Lower leg skin (tissue), 4 donors: ENCODE results near the gene DGUOK. TPM values are rescaled to one million over a fixed set of nuclear protein-coding genes. Genes with fewer than 3 reads are reported as not detected.

Experiments
- DNase-seq, 2 donors: peaks; one replicate each; pipeline ENCODE4 v3.0.0-alpha.2; 2019; ENCODE audit warnings: low spot score in 2 of 2
- H3K4me3 ChIP-seq: fragments of 200-600 bp; sonication (generic); 2 replicates; pipeline ENCODE4 v1.5.1; 2017; ENCODE audit warnings: mild to moderate bottlenecking, low read depth; ENCODE audit not compliant: poor library complexity, severe bottlenecking
- CTCF ChIP-seq, 3 donors: fragments of 450-650 bp; IDR thresholded peaks; one replicate each; pipeline ENCODE4 v1.5.1; 2016; ENCODE audit warnings: antibody characterized with exemption in 3 of 3, mild to moderate bottlenecking in 3 of 3, moderate library complexity in 2 of 3
- POLR2A ChIP-seq, 2 donors: fragments of 450-650 bp; IDR thresholded peaks; one replicate each; pipeline ENCODE4 v1.6.1; 2016 to 2017; ENCODE audit warnings: antibody characterized with exemption in 2 of 2, mild to moderate bottlenecking in 1 of 2, moderate library complexity in 1 of 2
- WGBS, 2 donors: methylation state at CpG; one replicate each; pipeline ENCODE4 v1.1.5; 2018; 5-methylcytosine and 5-hydroxymethylcytosine counted together
- intact Hi-C: fragments of 100-400 bp; cut with DNase I; formaldehyde crosslinking; loops from one replicate; pipeline ENCODE4 v1.15.0; 2023; ENCODE audit warnings: low total_unique reads
- total RNA-seq, 4 donors: library from RNA; depleted of rRNA; stranded (reverse); fragments of >200 nt; gene quantifications; one replicate each; pipeline ENCODE4 v1.1.0, GENCODE V29; 2016

The DGUOK gene
- total RNA-seq, 4 donors from 2014 or later: 34.4 to 73.2 (median 48.0) TPM

- whole genome bisulfite sequencing, 2 donors: 85 to 88% methylated on average over 2 of the region's 2 CpGs
Measured at GRCh38 chr2:73928963-73929347, 2.3 kb downstream of the DGUOK start.

GRCh38 chr2:73930386-73930785 is 3.7 kb downstream of the DGUOK start:
- WGBS, 2 donors: 74 to 84% methylated on average over 2 of the region's 2 CpGs
- no peak overlapping the region for H3K4me3 ChIP-seq
- intact Hi-C loops: loop anchor here (10.0 kb wide), 1 partner anchor 54 kb away; the partner anchor contains the start of gene TET3
- DNase-seq: no peak
- TF ChIP-seq CTCF (IDR thresholded peaks at IDR 0.05): no peak
- TF ChIP-seq POLR2A (IDR thresholded peaks at IDR 0.05): no peak

More at GRCh38 chr2:73928963-73929347, 2.3 kb downstream of the DGUOK start:
- DNase-seq: no peak
- no peak overlapping the region for H3K4me3 ChIP-seq
- TF ChIP-seq POLR2A (IDR thresholded peaks at IDR 0.05) (no peak), CTCF (IDR thresholded peaks at IDR 0.05) (no peak)
- intact Hi-C loops: no loop called here

GRCh38 chr2:73931531-73932500 is 5.1 kb downstream of the DGUOK start:
- TF ChIP-seq POLR2A (IDR thresholded peaks at IDR 0.05): no peak
- no peak for TF ChIP-seq CTCF (IDR thresholded peaks at IDR 0.05)
- intact Hi-C loops: loop anchor here (10.0 kb wide), 1 partner anchor 53 kb away; the partner anchor contains the start of gene TET3
- H3K4me3 ChIP-seq: no peak overlapping the region
- DNase-seq: no peak
- 89 to 90% methylated on average over 7 of the region's 7 CpGs for WGBS, 2 donors

- no peak for DNase-seq
- intact Hi-C loops: loop anchor here (10.0 kb wide), 1 partner anchor 52 kb away; the partner anchor contains the start of gene TET3
- 63 to 72% methylated on average over 3 of the region's 3 CpGs for WGBS, 2 donors
- H3K4me3 ChIP-seq: no peak overlapping the region
- no peak for TF ChIP-seq POLR2A (IDR thresholded peaks at IDR 0.05)
- no peak for TF ChIP-seq CTCF (IDR thresholded peaks at IDR 0.05)
Measured at GRCh38 chr2:73933194-73933593, 6.5 kb downstream of the DGUOK start.

DNA sequence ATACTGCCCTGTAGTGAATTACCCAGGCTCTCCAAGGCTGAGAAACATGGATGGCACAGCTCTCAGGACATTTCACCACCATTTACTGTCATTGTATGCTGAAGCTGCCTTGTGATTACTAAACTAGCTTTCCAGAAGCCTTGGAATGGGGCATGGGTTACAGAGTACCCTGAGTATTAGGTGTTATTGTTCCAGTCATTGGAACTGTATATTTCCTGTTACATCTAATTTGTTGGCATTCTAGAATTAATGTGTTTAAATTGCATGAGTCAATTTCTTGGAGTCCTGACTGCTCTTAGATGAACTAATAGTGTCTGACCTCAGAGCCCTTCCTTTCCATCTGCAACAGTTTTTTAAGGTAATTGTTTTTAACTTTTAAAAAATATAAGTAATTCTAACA is 9.0 kb downstream of the DGUOK start:
- TF ChIP-seq POLR2A (IDR thresholded peaks at IDR 0.05): no peak
- TF ChIP-seq CTCF (IDR thresholded peaks at IDR 0.05): no peak
- no peak overlapping the region for H3K4me3 ChIP-seq
- DNase-seq: no peak
- intact Hi-C loops: loop anchor here (10.0 kb wide), 1 partner anchor 49 kb away; the partner anchor contains the start of gene TET3
